Osteoblast (primary cell): Measurements from ENCODE around the gene C1QTNF4. TPM values are rescaled to one million over a fixed set of nuclear protein-coding genes. Genes with fewer than 3 reads are reported as not detected.

Source experiments
- DNase-seq: peaks from one replicate; pipeline ENCODE4 v3.0.0; 2011; ENCODE audit warnings: low spot score, mixed read lengths; ENCODE audit not compliant: insufficient read length; ENCODE audit errors: missing footprints
- H2AFZ ChIP-seq: 2 replicates; pipeline ENCODE4 v1.6.0; 2011; ENCODE audit warnings: mild to moderate bottlenecking, low read length
- H3K27ac ChIP-seq: 2 replicates; pipeline ENCODE4 v1.5.1; 2011; ENCODE audit warnings: mild to moderate bottlenecking, low read depth, low read length, moderate library complexity
- H3K27me3 ChIP-seq: 2 replicates; pipeline ENCODE4 v1.6.0; 2012; ENCODE audit warnings: mild to moderate bottlenecking, control low read depth, inconsistent platforms, low read length, moderate library complexity; ENCODE audit not compliant: insufficient read depth
- H3K36me3 ChIP-seq: 2 replicates; pipeline ENCODE4 v1.5.1; 2011; ENCODE audit warnings: mild to moderate bottlenecking, low read length, control low read depth, moderate library complexity; ENCODE audit not compliant: insufficient read depth
- H3K4me1 ChIP-seq: 2 replicates; pipeline ENCODE4 v1.5.1; 2011; ENCODE audit warnings: mild to moderate bottlenecking, low read length, control low read depth, moderate library complexity; ENCODE audit not compliant: insufficient read depth
- H3K4me2 ChIP-seq: 2 replicates; pipeline ENCODE4 v1.6.0; 2011; ENCODE audit warnings: mild to moderate bottlenecking, low read length; ENCODE audit not compliant: insufficient read depth
- H3K4me3 ChIP-seq: fragments of 200-600 bp; sonication (generic); 3 replicates; pipeline ENCODE4 v1.5.1; 2012; ENCODE audit warnings: mild to moderate bottlenecking, low read length, inconsistent platforms; ENCODE audit not compliant: insufficient read depth
- H3K79me2 ChIP-seq: 2 replicates; pipeline ENCODE4 v1.6.0; 2012; ENCODE audit warnings: mild to moderate bottlenecking, low read length, control low read depth, inconsistent platforms; ENCODE audit not compliant: insufficient read depth
- H3K9me3 ChIP-seq: 2 replicates; pipeline ENCODE4 v1.5.1; 2011; ENCODE audit warnings: low read depth, low read length, control low read depth
- H4K20me1 ChIP-seq: 2 replicates; pipeline ENCODE4 v1.6.0; 2012; ENCODE audit warnings: mild to moderate bottlenecking, low read length, control low read depth; ENCODE audit not compliant: insufficient read depth
- total RNA-seq: library from RNA; depleted of rRNA; stranded (reverse); fragments of >200 nt; gene quantifications from 2 replicates; pipeline ENCODE4 v1.2.3, GENCODE V29; 2012
- TF ChIP-seq, protein P1 (sequence below): IDR thresholded peaks from 2 replicates; pipeline ENCODE4 v1.5.1; 2011; ENCODE audit warnings: mild to moderate bottlenecking, low read depth, low read length, moderate library complexity; ENCODE audit errors: extremely low read depth

Gene C1QTNF4
- total RNA-seq, 1 donor: 0.36 TPM

DNA sequence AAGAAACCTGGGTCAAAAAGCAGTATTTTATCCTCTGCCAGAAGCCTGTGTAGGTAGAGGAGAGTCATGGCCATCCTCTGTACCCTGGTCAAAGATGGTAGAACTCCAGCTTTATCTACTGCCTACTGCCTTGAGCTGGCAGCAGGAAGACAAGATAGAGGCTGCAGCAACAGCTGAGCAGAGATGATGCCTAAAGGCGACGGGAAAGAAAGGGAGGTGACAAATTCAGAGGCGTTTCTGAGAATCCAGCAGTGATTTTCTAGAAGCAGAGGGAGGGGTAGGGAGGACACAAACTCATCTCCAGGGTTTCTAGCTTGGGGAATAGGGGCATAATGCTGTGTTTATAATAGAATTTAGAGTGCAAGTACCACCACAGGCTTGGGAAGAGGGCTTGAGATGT lies 15.5 kb upstream of the C1QTNF4 start:
- DNase-seq: no peak
- Histone ChIP-seq H3K4me3 (no peak overlapping the region), H3K9me3 (no peaks in the 10 kb centered on the region), H3K4me2 (no peak overlapping the region), H3K79me2 (no peaks in the 10 kb centered on the region), H2AFZ (no peak overlapping the region), H3K36me3 (no peaks in the 10 kb centered on the region), H3K27me3 (no peaks in the 10 kb centered on the region), H3K4me1 (peaks cover 25% of the 10 kb centered on the region), H4K20me1 (no peaks in the 10 kb centered on the region), H3K27ac (no peak overlapping the region)
- TF ChIP-seq, protein P1, sequence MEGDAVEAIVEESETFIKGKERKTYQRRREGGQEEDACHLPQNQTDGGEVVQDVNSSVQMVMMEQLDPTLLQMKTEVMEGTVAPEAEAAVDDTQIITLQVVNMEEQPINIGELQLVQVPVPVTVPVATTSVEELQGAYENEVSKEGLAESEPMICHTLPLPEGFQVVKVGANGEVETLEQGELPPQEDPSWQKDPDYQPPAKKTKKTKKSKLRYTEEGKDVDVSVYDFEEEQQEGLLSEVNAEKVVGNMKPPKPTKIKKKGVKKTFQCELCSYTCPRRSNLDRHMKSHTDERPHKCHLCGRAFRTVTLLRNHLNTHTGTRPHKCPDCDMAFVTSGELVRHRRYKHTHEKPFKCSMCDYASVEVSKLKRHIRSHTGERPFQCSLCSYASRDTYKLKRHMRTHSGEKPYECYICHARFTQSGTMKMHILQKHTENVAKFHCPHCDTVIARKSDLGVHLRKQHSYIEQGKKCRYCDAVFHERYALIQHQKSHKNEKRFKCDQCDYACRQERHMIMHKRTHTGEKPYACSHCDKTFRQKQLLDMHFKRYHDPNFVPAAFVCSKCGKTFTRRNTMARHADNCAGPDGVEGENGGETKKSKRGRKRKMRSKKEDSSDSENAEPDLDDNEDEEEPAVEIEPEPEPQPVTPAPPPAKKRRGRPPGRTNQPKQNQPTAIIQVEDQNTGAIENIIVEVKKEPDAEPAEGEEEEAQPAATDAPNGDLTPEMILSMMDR: no peak

DNA sequence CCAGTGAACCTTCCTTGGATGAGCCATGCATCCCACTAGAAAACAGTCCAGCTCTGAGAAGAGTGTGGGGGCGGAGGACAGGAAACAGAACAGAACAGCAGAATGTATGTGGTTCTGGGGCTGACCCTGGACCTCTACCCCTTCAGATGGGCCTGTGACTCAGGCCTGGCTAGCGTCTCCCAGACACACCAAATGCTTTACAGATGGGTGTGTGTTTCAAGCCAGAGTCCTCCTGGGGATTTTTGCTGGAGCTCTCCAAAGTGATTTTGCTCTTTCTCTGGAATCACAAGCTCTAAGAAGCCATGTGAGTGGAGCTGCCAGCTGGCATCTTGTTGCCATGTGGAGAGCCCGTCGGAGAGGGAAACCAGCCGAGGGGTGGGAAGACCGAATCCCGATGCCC lies 13.2 kb upstream of the C1QTNF4 start:
- TF ChIP-seq, protein P1: no peak
- Histone ChIP-seq H3K27me3 (no peaks in the 10 kb centered on the region), H3K4me3 (peak overlapping the region; percentile 7), H3K79me2 (no peaks in the 10 kb centered on the region), H4K20me1 (no peaks in the 10 kb centered on the region), H3K27ac (peak overlapping the region; percentile 82), H3K9me3 (no peaks in the 10 kb centered on the region), H3K36me3 (no peaks in the 10 kb centered on the region), H3K4me2 (peak overlapping the region; percentile 67), H2AFZ (no peak overlapping the region), H3K4me1 (peaks cover 30% of the 10 kb centered on the region)
- DNase-seq: peak; percentile 95

- peak overlapping the region; percentile 82 for H3K27ac ChIP-seq
- peaks cover 30% of the 10 kb centered on the region for H3K4me1 ChIP-seq
- H3K79me2 ChIP-seq: no peaks in the 10 kb centered on the region
- H4K20me1 ChIP-seq: no peaks in the 10 kb centered on the region
- DNase-seq: peak; percentile 92
- no peak overlapping the region for H2AFZ ChIP-seq
- no peaks in the 10 kb centered on the region for H3K9me3 ChIP-seq
- H3K4me3 ChIP-seq: no peak overlapping the region
- TF ChIP-seq, protein P1: no peak
- no peaks in the 10 kb centered on the region for H3K36me3 ChIP-seq
- H3K27me3 ChIP-seq: no peaks in the 10 kb centered on the region
- peak overlapping the region; percentile 67 for H3K4me2 ChIP-seq
Observed at GRCh38 chr11:47606731-47607130, 12.5 kb upstream of the C1QTNF4 start.

DNA sequence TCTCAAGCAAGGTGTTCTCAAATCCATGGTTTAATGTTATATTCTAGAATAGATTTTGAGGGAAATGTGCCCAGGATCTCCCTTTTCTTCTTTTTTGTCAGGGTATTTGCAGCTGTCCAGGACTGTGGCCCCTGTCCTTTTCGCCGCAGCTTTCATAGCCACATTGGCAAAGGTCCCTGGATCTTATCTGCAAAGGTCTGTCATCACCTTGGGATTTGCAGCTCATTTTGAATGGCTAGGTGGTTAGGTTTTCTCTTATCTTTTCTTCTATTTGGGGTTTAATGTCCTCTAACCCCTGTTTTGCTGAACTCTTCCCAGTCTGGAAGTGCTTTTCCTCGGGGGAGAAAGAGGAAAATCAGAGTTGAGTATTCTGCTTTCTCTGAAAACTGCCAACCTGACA lies 11.7 kb upstream of the C1QTNF4 start:
- Histone ChIP-seq H4K20me1 (no peaks in the 10 kb centered on the region), H3K27me3 (no peaks in the 10 kb centered on the region)
- TF ChIP-seq, protein P1: no peak

More for the DNA sequence above, 11.7 kb upstream of the C1QTNF4 start:
- Histone ChIP-seq H3K27ac (no peak overlapping the region), H3K4me3 (no peak overlapping the region), H2AFZ (no peak overlapping the region), H3K9me3 (no peaks in the 10 kb centered on the region), H3K79me2 (no peaks in the 10 kb centered on the region), H3K4me1 (peaks cover 30% of the 10 kb centered on the region), H3K36me3 (no peaks in the 10 kb centered on the region), H3K4me2 (no peak overlapping the region)
- DNase-seq: no peak
